ENCODE data around the gene NCEH1. TPM values are rescaled to one million over a fixed set of nuclear protein-coding genes. Genes with fewer than 3 reads are reported as not detected.

The NCEH1 gene
- total and polyA plus RNA-seq, 2 of the 13 experiments (the other 11 are each of a cell fraction or from before 2014, with no cell fraction given): 12.9 to 21.4 TPM

GRCh38 chr3:172622156-172622555 lies 88.7 kb downstream of the NCEH1 start (continued):
- no peak for TF ChIP-seq ZBTB49 (CRISPR knock-in tag; IDR thresholded peaks at IDR 0.05; ENCODE audit: borderline replicate concordance)

- DNase-seq (ENCODE audit: low spot score) (no peak), FAIRE-seq (no peak), ATAC-seq (no peak)
- H3K4me1 ChIP-seq (ENCODE audit: insufficient read depth, low read length): peaks cover 53% of the 10 kb centered on the region
- WGBS (ENCODE audit: low lambda C conversion rate): 72% methylated on average over 3 of the region's 3 CpGs
- no peak overlapping the region for H2AFZ ChIP-seq (ENCODE audit: low read length)
- no peaks in the 10 kb centered on the region for H3K27me3 ChIP-seq (ENCODE audit: control insufficient read depth in 1 of 2, insufficient read depth in 2 of 2, low read length in 2 of 2)
- no peak overlapping the region for H3K27ac ChIP-seq (ENCODE audit: extremely low read length, insufficient read depth, low read length)
- H3K4me2 ChIP-seq (ENCODE audit: low read depth, low read length): no peak overlapping the region
- POLR2A ChIA-PET: interaction anchor here (1.3 to 2.2 kb wide), 2 partner anchors 23 to 65 kb away, joined by 5 to 7 read pairs; no protein-coding TSS in a partner anchor
- BruUV-seq (replicated peaks): no TSS peak
- H3K79me2 ChIP-seq (ENCODE audit: insufficient read depth, low read length): no peaks in the 10 kb centered on the region
- H3K4me3 ChIP-seq (replicated peaks in 1 of 3; ENCODE audit: insufficient read depth in 1 of 3, low read depth in 2 of 3, low read length in 3 of 3): no peak overlapping the region
- no peaks in the 10 kb centered on the region for H3K36me3 ChIP-seq (replicated peaks in 1 of 2; ENCODE audit: control insufficient read depth in 1 of 2, insufficient read depth in 2 of 2, low read length in 2 of 2)
- H4K20me1 ChIP-seq (ENCODE audit: insufficient read depth, low read length): no peaks in the 10 kb centered on the region
- in situ Hi-C loops (cut with HindIII; ENCODE audit: extremely low pct_ligation_motif_present, low pct_unique_long_range_greater_than_20kb) (no loop called here), intact Hi-C loops (cut with micrococcal nuclease; ENCODE audit: unreplicated experiment) (no loop called here)
- H3K9me3 ChIP-seq (ENCODE audit: low read length): no peaks in the 10 kb centered on the region
- H3K9ac ChIP-seq (ENCODE audit: insufficient read depth, low read depth, low read length): no peak overlapping the region
- CTCF ChIA-PET (ENCODE audit: low intra/inter-chr PET ratio, low total read pairs): no interaction called here
- TF ChIP-seq ZNF333 (CRISPR knock-in tag; IDR thresholded peaks at IDR 0.05; ENCODE audit: borderline replicate concordance): no peak
- TF ChIP-seq IKZF5 (CRISPR knock-in tag; IDR thresholded peaks at IDR 0.05): no peak
- no peak for TF ChIP-seq LRRFIP1 (CRISPR knock-in tag; conservative IDR thresholded peaks at IDR 0.05)
- no peak for TF ChIP-seq XRCC5 (optimal IDR thresholded peaks at IDR 0.05; ENCODE audit: low read length)
- TF ChIP-seq ASH2L (IDR thresholded peaks at IDR 0.05; ENCODE audit: insufficient read length, low read depth, low read length): no peak
- TF ChIP-seq NR1H2 (CRISPR knock-in tag; IDR thresholded peaks at IDR 0.05; ENCODE audit: borderline replicate concordance, low read depth): no peak
- TF ChIP-seq SOX6 (IDR thresholded peaks at IDR 0.05): no peak
- no peak for TF ChIP-seq SOX6 (CRISPR knock-in tag; IDR thresholded peaks at IDR 0.05)
- TF ChIP-seq MEF2D (CRISPR knock-in tag; IDR thresholded peaks at IDR 0.05): no peak
- no peak for TF ChIP-seq ZBTB38 (CRISPR knock-in tag; IDR thresholded peaks at IDR 0.05)
- no peak for TF ChIP-seq PREB (CRISPR knock-in tag; IDR thresholded peaks at IDR 0.05)
- no peak for TF ChIP-seq DDIT3 (CRISPR knock-in tag; IDR thresholded peaks at IDR 0.05)
- no peak for TF ChIP-seq SUZ12 (IDR thresholded peaks at IDR 0.05; ENCODE audit: low read depth, low read length)
Observed at GRCh38 chr3:172617976-172618375, 92.9 kb downstream of the NCEH1 start.
